Natural killer cell (primary cell): ENCODE data around the gene WDR41. TPM values are rescaled to one million over a fixed set of nuclear protein-coding genes. Genes with fewer than 3 reads are reported as not detected.

Experiments
- ATAC-seq, 3 donors: fragments of 150-1000 bp in 2 of 3; fragments of 200-7000 bp in 1 of 3; cut with Tn5 transposase; 1 replicate in 1 of 3; 2 replicates in 2 of 3; pipeline ENCODE4 v1.10.0; 2021; ENCODE audit warnings: mild to moderate bottlenecking in 2 of 3, moderate library complexity in 2 of 3
- DNase-seq, 2 donors: peaks; one replicate each; pipeline versions ENCODE4 v3.0.0 to v3.0.0-alpha.2; 2013 to 2021; ENCODE audit warnings: mixed read lengths in 1 of 2
- H3K27ac ChIP-seq: one replicate; pipeline ENCODE4 v1.5.1; 2013; ENCODE audit warnings: mild to moderate bottlenecking, low read length
- H3K27me3 ChIP-seq: one replicate; pipeline ENCODE4 v1.6.1; 2013; ENCODE audit warnings: low read length; ENCODE audit not compliant: control insufficient read depth, insufficient read depth
- H3K36me3 ChIP-seq: one replicate; pipeline ENCODE4 v1.6.1; 2013; ENCODE audit warnings: low read length; ENCODE audit not compliant: control insufficient read depth, insufficient read depth
- H3K4me1 ChIP-seq: one replicate; pipeline ENCODE4 v1.6.1; 2013; ENCODE audit warnings: low read length; ENCODE audit not compliant: control insufficient read depth, insufficient read depth
- H3K4me3 ChIP-seq: one replicate; pipeline ENCODE4 v1.5.1; 2013; ENCODE audit warnings: low read length
- H3K9me3 ChIP-seq: one replicate; pipeline ENCODE4 v1.6.1; 2013; ENCODE audit warnings: low read length; ENCODE audit not compliant: control insufficient read depth, insufficient read depth
- H3K27ac Mint-ChIP-seq, 2 donors: one replicate each; pipeline ENCODE4 v1.8.0; 2022; ENCODE audit warnings: mild to moderate bottlenecking in 2 of 2, mixed read lengths in 2 of 2, moderate library complexity in 1 of 2
- H3K27me3 Mint-ChIP-seq, 2 donors: one replicate each; pipeline ENCODE4 v1.8.0; 2022; ENCODE audit warnings: low read depth in 2 of 2, mixed read lengths in 2 of 2
- H3K36me3 Mint-ChIP-seq: one replicate; pipeline ENCODE4 v1.8.0; 2022; ENCODE audit warnings: mixed read lengths
- H3K4me1 Mint-ChIP-seq, 2 donors: one replicate each; pipeline ENCODE4 v1.8.0; 2022; ENCODE audit warnings: mixed read lengths in 2 of 2
- H3K4me3 Mint-ChIP-seq: one replicate; pipeline ENCODE4 v1.8.0; 2022; ENCODE audit warnings: mild to moderate bottlenecking, moderate library complexity, mixed read lengths
- H3K9me3 Mint-ChIP-seq, 2 donors: one replicate each; pipeline ENCODE4 v1.8.0; 2022; ENCODE audit warnings: mixed read lengths in 2 of 2
- CTCF ChIP-seq: fragments of 200-600 bp; IDR thresholded peaks from one replicate; pipeline ENCODE4 v1.8.0; 2022; ENCODE audit warnings: antibody characterized with exemption
- WGBS: methylation state at CpG from one replicate; pipeline ENCODE4 v1.1.7; 2013; ENCODE audit warnings: missing lambda C conversion rate; ENCODE audit not compliant: insufficient coverage; 5-methylcytosine and 5-hydroxymethylcytosine counted together
- intact Hi-C: fragments of 100-400 bp; cut with micrococcal nuclease; formaldehyde crosslinking; loops from one replicate; pipeline ENCODE4 v1.14.2; 2022
- total RNA-seq, 4 donors: library from RNA; stranded (reverse); fragments of 120-200 nt in 1 of 4; gene quantifications; one replicate each; pipeline versions ENCODE4 v1.2.3 to v1.2.4, GENCODE V29; 2013 to 2022

Gene WDR41
- total RNA-seq, 3 donors from 2014 or later (not counting 1 experiment from before 2014, with no cell fraction given) = 20.7 to 25.5 (median 24.9) TPM

- Histone ChIP-seq H3K9me3 (no peaks in the 10 kb centered on the region), H3K4me1 (no peaks in the 10 kb centered on the region), H3K4me3 (no peak overlapping the region), H3K27me3 (no peaks in the 10 kb centered on the region), H3K36me3 (peaks cover 51% of the 10 kb centered on the region), H3K27ac (no peak overlapping the region)
- Mint-ChIP-seq H3K36me3 (peaks cover 15% of the 10 kb centered on the region), H3K27me3 (no peaks in the 10 kb centered on the region), H3K4me3 (no peak overlapping the region), H3K4me1 (no peaks in the 10 kb centered on the region), H3K27ac (no peak overlapping the region), H3K9me3 (no peaks in the 10 kb centered on the region)
- intact Hi-C loops = no loop called here
- WGBS = 52% methylated on average over 2 of the region's 3 CpGs
- DNase-seq (no peak), ATAC-seq (no peak)
- no peak for TF ChIP-seq CTCF
Measured at GRCh38 chr5:77431286-77431685, 60.8 kb downstream of the WDR41 start.

GRCh38 chr5:77430726-77431125, 61.4 kb downstream of the WDR41 start:
- no peak for TF ChIP-seq CTCF
- Histone ChIP-seq H3K27me3 (no peaks in the 10 kb centered on the region), H3K9me3 (no peaks in the 10 kb centered on the region), H3K36me3 (peaks cover 48% of the 10 kb centered on the region), H3K4me3 (no peak overlapping the region), H3K4me1 (no peaks in the 10 kb centered on the region), H3K27ac (no peak overlapping the region)
- Mint-ChIP-seq H3K36me3 (peaks cover 9% of the 10 kb centered on the region), H3K4me3 (no peak overlapping the region), H3K27me3 (no peaks in the 10 kb centered on the region), H3K27ac (no peak overlapping the region), H3K9me3 (no peaks in the 10 kb centered on the region), H3K4me1 (no peaks in the 10 kb centered on the region)
- ATAC-seq (no peak), DNase-seq (no peak)
- WGBS = 100% methylated on average over 1 of the region's 1 CpG
- intact Hi-C loops = no loop called here

- no peaks in the 10 kb centered on the region for H3K9me3 ChIP-seq
- DNase-seq (no peak), ATAC-seq (no peak)
- peaks cover 37% of the 10 kb centered on the region for H3K36me3 ChIP-seq
- Mint-ChIP-seq H3K27ac (no peak overlapping the region), H3K4me3 (no peak overlapping the region), H3K36me3 (peaks cover 2% of the 10 kb centered on the region), H3K27me3 (no peaks in the 10 kb centered on the region), H3K4me1 (no peaks in the 10 kb centered on the region), H3K9me3 (no peaks in the 10 kb centered on the region)
- 100% methylated on average over 2 of the region's 5 CpGs for WGBS
- intact Hi-C loops = no loop called here
- no peak for TF ChIP-seq CTCF
- H3K4me3 ChIP-seq = no peak overlapping the region
- no peaks in the 10 kb centered on the region for H3K27me3 ChIP-seq
- no peaks in the 10 kb centered on the region for H3K4me1 ChIP-seq
- no peak overlapping the region for H3K27ac ChIP-seq
Measured at GRCh38 chr5:77428526-77428925, 63.6 kb downstream of the WDR41 start.

- ATAC-seq (no peak), DNase-seq (no peak)
- H3K27ac Mint-ChIP-seq = no peak overlapping the region
- H3K4me3 Mint-ChIP-seq = no peak overlapping the region
- Histone ChIP-seq H3K4me3 (no peak overlapping the region), H3K27me3 (no peaks in the 10 kb centered on the region), H3K9me3 (no peaks in the 10 kb centered on the region), H3K4me1 (no peaks in the 10 kb centered on the region), H3K36me3 (peaks cover 33% of the 10 kb centered on the region), H3K27ac (no peak overlapping the region)
- TF ChIP-seq CTCF = no peak
- H3K36me3 Mint-ChIP-seq = no peaks in the 10 kb centered on the region
- no peaks in the 10 kb centered on the region for H3K27me3 Mint-ChIP-seq
- intact Hi-C loops = no loop called here
- H3K4me1 Mint-ChIP-seq = no peaks in the 10 kb centered on the region
- H3K9me3 Mint-ChIP-seq = no peaks in the 10 kb centered on the region
Measured at GRCh38 chr5:77427998-77428397, 64.1 kb downstream of the WDR41 start.
